ENCODE data around the gene NEU4. TPM values are rescaled to one million over a fixed set of nuclear protein-coding genes. Genes with fewer than 3 reads are reported as not detected.

Gene NEU4
- total RNA-seq, 1 experiment from 2014 or later, result 10.0 TPM

- POLR2A ChIA-PET, result no interaction called here
- intact Hi-C loops (cut with micrococcal nuclease; ENCODE audit: unreplicated experiment) (no loop called here), in situ Hi-C loops (cut with HindIII; ENCODE audit: low pct_unique_long_range_greater_than_20kb, low sequenced_read_pairs) (no loop called here)
- no peak overlapping the region for H3K27ac ChIP-seq (ENCODE audit: low read length)
- CTCF ChIA-PET, result no interaction called here
- H3K4me1 ChIP-seq (ENCODE audit: control insufficient read depth, insufficient read depth, low read length), result peaks cover 15% of the 10 kb centered on the region
- no peaks in the 10 kb centered on the region for H3K27me3 ChIP-seq (ENCODE audit: control insufficient read depth, insufficient read depth, low read length)
- H3K9me3 ChIP-seq (ENCODE audit: control insufficient read depth, insufficient read depth, low read depth, low read length), result no peaks in the 10 kb centered on the region
- BruUV-seq (replicated peaks), result no TSS peak
- TF ChIP-seq TCF7L2 (IDR thresholded peaks at IDR 0.05; ENCODE audit: low read depth, low read length) (no peak), CTCF (IDR thresholded peaks at IDR 0.05) (no peak), POLR2AphosphoS5 (IDR thresholded peaks at IDR 0.05; ENCODE audit: low read depth, low read length) (no peak), REST (IDR thresholded peaks at IDR 0.05; ENCODE audit: insufficient read depth in 1 of 2, low read depth in 2 of 2, low read length in 1 of 2) (no peak)
- no peak overlapping the region for H3K4me3 ChIP-seq (ENCODE audit: low read depth in 2 of 2, low read length in 2 of 2)
- DNase-seq (ENCODE audit: low read depth, low spot score) (no peak), ATAC-seq (no peak)
- H3K36me3 ChIP-seq (ENCODE audit: control insufficient read depth, insufficient read depth, low read length), result no peaks in the 10 kb centered on the region
Measured at GRCh38 chr2:241811952-241812729, 3.1 kb downstream of the NEU4 start.

- Histone ChIP-seq H3K4me3 (ENCODE audit: low read depth in 2 of 2, low read length in 2 of 2) (no peak overlapping the region), H3K27ac (ENCODE audit: low read length) (no peak overlapping the region), H3K9me3 (ENCODE audit: control insufficient read depth, insufficient read depth, low read depth, low read length) (no peaks in the 10 kb centered on the region), H3K36me3 (ENCODE audit: control insufficient read depth, insufficient read depth, low read length) (no peaks in the 10 kb centered on the region), H3K4me1 (ENCODE audit: control insufficient read depth, insufficient read depth, low read length) (peaks cover 16% of the 10 kb centered on the region), H3K27me3 (ENCODE audit: control insufficient read depth, insufficient read depth, low read length) (no peaks in the 10 kb centered on the region)
- intact Hi-C loops (cut with micrococcal nuclease; ENCODE audit: unreplicated experiment), result no loop called here
- in situ Hi-C loops (cut with HindIII; ENCODE audit: low pct_unique_long_range_greater_than_20kb, low sequenced_read_pairs), result no loop called here
- ATAC-seq, result no peak
- CTCF ChIA-PET, result no interaction called here
- no peak for DNase-seq (ENCODE audit: low read depth, low spot score)
- TF ChIP-seq TCF7L2 (IDR thresholded peaks at IDR 0.05; ENCODE audit: low read depth, low read length), result no peak
- TF ChIP-seq CTCF (IDR thresholded peaks at IDR 0.05), result no peak
- TF ChIP-seq SIN3A (IDR thresholded peaks at IDR 0.05; ENCODE audit: borderline replicate concordance, insufficient read depth, low read depth, low read length), result no peak
- no peak for TF ChIP-seq POLR2AphosphoS5 (IDR thresholded peaks at IDR 0.05; ENCODE audit: low read depth, low read length)
- TF ChIP-seq REST (IDR thresholded peaks at IDR 0.05; ENCODE audit: insufficient read depth in 1 of 2, low read depth in 2 of 2, low read length in 1 of 2), result no peak
- BruUV-seq (replicated peaks), result no TSS peak
- POLR2A ChIA-PET, result interaction anchor here (0.5 kb wide), 1 partner anchor 27 kb away, joined by 3 read pairs; no protein-coding TSS in a partner anchor
Measured at GRCh38 chr2:241812730-241813643, 4.0 kb downstream of the NEU4 start.

Measured in Panc1 (cell line).